ENCODE data around the gene SERTAD1. TPM values are rescaled to one million over a fixed set of nuclear protein-coding genes. Genes with fewer than 3 reads are reported as not detected.

The SERTAD1 gene
- total and polyA plus RNA-seq, 3 experiments from 2014 or later, result 13.0 to 17.8 (median 15.9) TPM

DNA sequence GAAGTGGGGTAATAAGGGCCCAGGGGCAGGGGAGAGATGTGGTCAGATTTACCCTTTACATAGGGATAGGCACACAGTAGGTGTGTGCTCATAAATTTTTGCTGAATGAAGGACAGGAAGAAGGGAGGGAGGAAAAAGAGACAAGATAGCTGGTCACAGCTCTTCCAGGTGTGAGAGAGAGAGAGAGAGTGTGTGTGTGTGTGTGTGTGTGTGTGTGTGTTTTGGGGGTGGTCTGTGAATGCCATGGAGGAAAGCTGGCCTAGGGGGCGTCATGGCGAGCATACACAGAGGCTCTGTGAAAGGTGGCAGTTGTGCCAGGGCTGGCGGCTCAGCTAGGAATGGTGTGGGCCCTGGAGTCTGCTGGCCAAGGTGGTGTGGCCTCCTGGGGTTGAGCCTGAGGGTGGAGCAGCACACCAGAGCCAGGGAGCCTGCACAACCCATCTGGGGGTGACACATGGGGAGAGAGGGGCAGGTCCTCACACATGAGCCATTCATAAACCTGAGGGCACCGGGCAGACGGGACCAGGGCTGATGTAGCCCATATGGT is 6.7 kb downstream of the SERTAD1 start:
- peak overlapping the region in 5 of 7 donors; percentile 36 to 94 (median 68) for H3K4me3 Mint-ChIP-seq

DNA sequence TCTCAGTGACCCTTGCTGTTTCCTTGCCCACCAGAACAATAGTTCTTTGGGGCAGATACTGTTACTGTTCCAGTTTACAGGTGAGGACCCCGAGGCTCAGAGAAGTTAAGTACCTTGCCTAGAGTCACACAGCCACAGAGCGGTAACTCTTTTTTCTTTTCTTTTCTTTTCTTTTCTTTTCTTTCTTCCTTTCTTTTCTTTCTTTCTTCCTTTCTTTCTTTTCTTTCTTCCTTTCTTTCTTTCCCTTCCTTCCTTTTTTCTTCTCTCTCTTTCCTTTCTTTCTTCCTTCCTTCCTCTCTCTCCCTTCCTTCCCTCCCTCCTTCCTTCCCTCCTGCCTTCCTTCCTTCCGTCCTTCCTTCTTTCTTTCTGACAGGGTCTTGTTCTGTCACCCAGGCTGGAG is 7.8 kb downstream of the SERTAD1 start:
- no peaks in the 10 kb centered on the region for H3K27me3 ChIP-seq (ENCODE audit: insufficient read depth, low read length, poor library complexity, severe bottlenecking)
- peak overlapping the region; percentile 70 for H3K27ac ChIP-seq (ENCODE audit: low read depth, low read length)
- H3K27me3 Mint-ChIP-seq, result peaks cover 0 to 1% of the 10 kb centered on the region in 2 donors
- ChIA-PET POLR2A (no interaction called here), CTCF (no interaction called here)
- peak overlapping the region in 3 of 8 donors; percentile 44 to 88 (median 83) for H3K27ac Mint-ChIP-seq
- DNase-seq, result no peak
- peaks cover 0 to 12% (median 0%) of the 10 kb centered on the region in 3 donors for H3K36me3 Mint-ChIP-seq
- no peak overlapping the region for H3K4me3 Mint-ChIP-seq
- H3K4me1 Mint-ChIP-seq, result peaks cover 20 to 27% (median 24%) of the 10 kb centered on the region in 3 donors
- H3K9me3 ChIP-seq (ENCODE audit: low read length), result no peaks in the 10 kb centered on the region
- H3K4me1 ChIP-seq (ENCODE audit: insufficient read depth, low read length), result peaks cover 13% of the 10 kb centered on the region
- no peaks in the 10 kb centered on the region for H3K36me3 ChIP-seq (ENCODE audit: insufficient read depth, low read length)
- H3K9me3 Mint-ChIP-seq, result no peaks in the 10 kb centered on the region
- no peak overlapping the region for H3K4me3 ChIP-seq (ENCODE audit: low read length)

More for the DNA sequence above, 6.7 kb downstream of the SERTAD1 start:
- no peak for DNase-seq
- no peaks in the 10 kb centered on the region for H3K9me3 ChIP-seq (ENCODE audit: low read length)
- H3K4me1 ChIP-seq (ENCODE audit: insufficient read depth, low read length), result peaks cover 13% of the 10 kb centered on the region
- H3K27me3 Mint-ChIP-seq, result peaks cover 0 to 1% of the 10 kb centered on the region in 2 donors
- no peaks in the 10 kb centered on the region for H3K9me3 Mint-ChIP-seq
- peak overlapping the region in 2 of 8 donors; percentile 61 to 94 for H3K27ac Mint-ChIP-seq
- H3K4me1 Mint-ChIP-seq, result peaks cover 18 to 26% (median 25%) of the 10 kb centered on the region in 3 donors
- no peaks in the 10 kb centered on the region for H3K36me3 ChIP-seq (ENCODE audit: insufficient read depth, low read length)
- ChIA-PET CTCF (interaction anchor here (1.5 kb wide), 1 partner anchor 33 kb away, joined by 3 read pairs; no protein-coding TSS in a partner anchor), POLR2A (no interaction called here)
- H3K36me3 Mint-ChIP-seq, result peaks cover 0 to 14% (median 0%) of the 10 kb centered on the region in 3 donors
- no peak overlapping the region for H3K27ac ChIP-seq (ENCODE audit: low read depth, low read length)
- H3K4me3 ChIP-seq (ENCODE audit: low read length), result no peak overlapping the region
- no peaks in the 10 kb centered on the region for H3K27me3 ChIP-seq (ENCODE audit: insufficient read depth, low read length, poor library complexity, severe bottlenecking)

DNA sequence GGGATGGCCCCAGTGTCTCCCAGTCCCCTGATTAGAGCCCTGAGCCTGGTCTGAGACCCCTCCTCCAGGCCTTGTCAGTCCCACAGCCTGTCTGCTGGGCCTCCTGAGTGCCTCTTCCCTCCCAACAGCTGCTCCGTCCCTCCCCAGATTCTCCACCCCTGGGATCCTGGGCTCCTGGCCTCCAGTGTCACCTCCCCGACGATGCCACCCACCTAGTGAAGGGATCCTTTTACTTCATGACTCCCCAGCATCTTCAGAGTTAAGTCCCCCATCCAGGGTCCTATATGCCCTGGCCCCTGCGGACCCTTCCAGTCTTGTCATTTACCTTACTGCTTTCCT is 8.2 kb downstream of the SERTAD1 start:
- POLR2A ChIA-PET, result no interaction called here
- no peaks in the 10 kb centered on the region for H3K9me3 Mint-ChIP-seq
- no peak for DNase-seq
- peaks cover 12% of the 10 kb centered on the region for H3K4me1 ChIP-seq (ENCODE audit: insufficient read depth, low read length)
- peak overlapping the region; percentile 70 for H3K27ac ChIP-seq (ENCODE audit: low read depth, low read length)
- H3K4me1 Mint-ChIP-seq, result peaks cover 20 to 27% (median 24%) of the 10 kb centered on the region in 3 donors
- H3K9me3 ChIP-seq (ENCODE audit: low read length), result no peaks in the 10 kb centered on the region
- H3K27me3 ChIP-seq (ENCODE audit: insufficient read depth, low read length, poor library complexity, severe bottlenecking), result no peaks in the 10 kb centered on the region
- no peaks in the 10 kb centered on the region for H3K36me3 ChIP-seq (ENCODE audit: insufficient read depth, low read length)
- CTCF ChIA-PET, result no interaction called here
- H3K4me3 ChIP-seq (ENCODE audit: low read length), result no peak overlapping the region
- H3K4me3 Mint-ChIP-seq, result peak overlapping the region in 1 of 7 donors; percentile 5
- peaks cover 0 to 1% of the 10 kb centered on the region in 2 donors for H3K27me3 Mint-ChIP-seq
- H3K36me3 Mint-ChIP-seq, result peaks cover 0 to 8% (median 0%) of the 10 kb centered on the region in 3 donors
- H3K27ac Mint-ChIP-seq, result peak overlapping the region in 4 of 8 donors; percentile 18 to 88 (median 74)

DNA sequence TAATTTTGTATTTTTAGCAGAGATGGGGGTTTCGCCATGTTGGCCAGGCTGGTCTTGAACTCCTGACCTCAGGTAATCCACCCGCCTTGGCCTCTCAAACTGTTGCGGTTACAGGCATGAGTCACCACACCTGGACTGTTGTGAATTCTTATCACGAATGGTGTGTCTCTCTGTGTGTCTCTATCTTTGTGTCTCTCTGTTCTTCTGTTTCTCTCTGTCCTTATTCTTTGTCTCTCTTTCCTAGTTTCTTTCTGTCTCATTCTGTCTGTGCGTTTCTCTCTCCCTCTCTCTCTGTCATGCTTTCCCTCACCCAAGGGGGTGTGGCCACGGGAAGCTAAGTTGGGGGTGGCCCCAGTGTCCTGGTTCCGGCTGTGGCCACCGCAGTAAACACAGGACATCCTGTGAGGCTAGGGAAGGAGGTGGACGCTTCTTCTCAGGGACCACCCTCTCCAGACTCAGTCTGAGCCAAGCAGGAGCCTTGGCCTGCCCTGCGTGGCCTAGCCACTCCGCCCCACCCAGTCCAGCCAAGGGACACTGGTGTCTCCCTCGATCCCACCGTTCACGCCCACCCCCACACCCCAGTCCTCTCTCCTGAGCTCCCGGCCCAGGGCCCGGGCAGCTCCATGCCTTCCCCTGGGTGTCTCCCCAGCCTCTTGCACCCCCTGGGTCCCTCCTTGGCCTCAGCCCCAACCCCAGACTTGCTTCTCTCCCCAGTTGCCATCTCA is 8.7 kb downstream of the SERTAD1 start:
- no peaks in the 10 kb centered on the region for H3K9me3 Mint-ChIP-seq
- peak in 1 of 5 donors; percentile 24 for DNase-seq
- Histone ChIP-seq H3K27ac (ENCODE audit: low read depth, low read length) (peak overlapping the region; percentile 70), H3K4me1 (ENCODE audit: insufficient read depth, low read length) (peaks cover 8% of the 10 kb centered on the region), H3K27me3 (ENCODE audit: insufficient read depth, low read length, poor library complexity, severe bottlenecking) (no peaks in the 10 kb centered on the region), H3K9me3 (ENCODE audit: low read length) (no peaks in the 10 kb centered on the region), H3K4me3 (ENCODE audit: low read length) (no peak overlapping the region), H3K36me3 (ENCODE audit: insufficient read depth, low read length) (no peaks in the 10 kb centered on the region)
- POLR2A ChIA-PET, result no interaction called here
- peak overlapping the region in 4 of 7 donors; percentile 2 to 58 (median 27) for H3K4me3 Mint-ChIP-seq
- H3K27me3 Mint-ChIP-seq, result peaks cover 0 to 3% of the 10 kb centered on the region in 2 donors
- H3K36me3 Mint-ChIP-seq, result peaks cover 0 to 4% (median 0%) of the 10 kb centered on the region in 3 donors
- peak overlapping the region in 3 of 8 donors; percentile 64 to 88 (median 83) for H3K27ac Mint-ChIP-seq
- peaks cover 16 to 22% (median 19%) of the 10 kb centered on the region in 3 donors for H3K4me1 Mint-ChIP-seq
- CTCF ChIA-PET, result interaction anchor here (1.0 kb wide), 1 partner anchor 26 kb away, joined by 3 read pairs; no protein-coding TSS in a partner anchor

DNA sequence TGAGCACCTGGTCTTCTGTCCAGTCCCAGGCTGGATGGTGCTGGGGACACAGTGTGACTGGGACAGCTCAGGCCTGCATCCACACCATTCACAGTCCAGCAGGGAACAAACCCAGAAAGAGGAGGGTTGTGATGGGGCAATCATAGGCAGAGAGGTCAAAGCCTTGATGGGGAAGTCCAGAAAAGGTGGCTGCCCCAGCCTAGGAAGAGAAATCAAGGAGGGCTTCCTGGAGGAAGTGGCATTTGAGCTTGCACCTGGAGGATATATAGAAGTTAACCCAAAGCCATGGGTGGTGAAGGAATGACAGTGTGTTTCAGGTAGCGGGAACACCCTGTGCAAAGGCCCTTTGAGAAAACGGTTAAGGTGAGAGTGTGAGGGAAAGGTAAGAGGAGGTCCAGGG is 10.0 kb downstream of the SERTAD1 start:
- H3K27me3 ChIP-seq (ENCODE audit: insufficient read depth, low read length, poor library complexity, severe bottlenecking), result no peaks in the 10 kb centered on the region
- ChIA-PET CTCF (interaction anchor here (1.0 kb wide), 2 partner anchors 10 to 28 kb away, joined by 3 to 4 read pairs; partner anchors contain the start of gene SERTAD1), POLR2A (no interaction called here)
- Mint-ChIP-seq H3K36me3 (no peaks in the 10 kb centered on the region), H3K4me3 (peak overlapping the region in 1 of 7 donors; percentile 56), H3K27ac (peak overlapping the region in 3 of 8 donors; percentile 29 to 72 (median 60)), H3K9me3 (no peaks in the 10 kb centered on the region), H3K4me1 (peaks cover 11 to 16% (median 13%) of the 10 kb centered on the region in 3 donors), H3K27me3 (peaks cover 0 to 3% of the 10 kb centered on the region in 2 donors)
- H3K9me3 ChIP-seq (ENCODE audit: low read length), result no peaks in the 10 kb centered on the region
- H3K36me3 ChIP-seq (ENCODE audit: insufficient read depth, low read length), result no peaks in the 10 kb centered on the region
- H3K4me1 ChIP-seq (ENCODE audit: insufficient read depth, low read length), result no peaks in the 10 kb centered on the region
- DNase-seq, result no peak
- no peak overlapping the region for H3K4me3 ChIP-seq (ENCODE audit: low read length)
- H3K27ac ChIP-seq (ENCODE audit: low read depth, low read length), result no peak overlapping the region

DNA sequence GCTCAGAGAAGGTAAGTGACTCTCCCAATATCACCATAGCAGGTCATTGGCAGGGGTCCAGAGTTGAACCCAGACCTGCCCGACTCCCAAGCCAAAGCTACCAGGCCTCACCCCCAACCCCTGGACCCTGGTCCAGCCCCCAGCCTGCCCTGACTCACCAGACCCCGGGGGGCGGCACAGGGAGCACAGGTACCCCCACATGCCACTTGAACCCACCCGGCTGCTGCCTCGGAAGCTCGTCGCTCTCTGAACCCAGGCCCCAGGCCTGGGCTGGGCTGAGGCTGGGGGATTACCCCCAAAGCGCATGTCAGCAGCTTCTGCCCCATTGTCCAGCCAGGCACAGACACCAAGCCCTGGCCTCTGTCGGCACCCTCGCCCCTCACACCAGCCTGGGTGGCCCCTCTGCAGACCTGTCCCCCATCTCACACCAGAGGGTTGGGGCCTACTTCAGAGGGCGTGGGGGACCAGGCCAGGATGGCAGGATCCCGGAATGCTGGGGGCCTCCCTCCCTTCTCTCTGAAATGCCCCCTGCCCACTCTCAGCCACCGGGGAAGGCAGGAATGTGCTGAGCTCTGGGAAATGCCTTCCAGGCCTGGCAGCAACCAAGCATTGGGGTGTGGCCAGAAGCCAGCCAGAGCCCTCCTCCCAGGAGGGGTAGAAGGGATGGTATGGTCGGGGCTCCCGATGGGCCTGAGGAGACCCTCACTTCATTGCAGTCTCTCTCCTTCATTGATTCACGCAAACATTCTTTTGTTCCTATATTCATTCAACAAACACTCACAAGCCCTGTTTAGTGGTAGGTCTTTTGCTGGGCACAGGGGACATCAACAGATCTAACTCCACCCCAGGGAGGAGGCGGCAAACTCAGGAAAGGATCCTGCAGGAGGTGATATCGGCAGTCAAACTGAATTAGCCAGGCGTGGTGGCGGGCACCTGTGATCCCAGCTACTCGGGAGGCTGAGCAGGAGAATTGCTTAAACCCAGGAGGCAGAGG is 11.0 kb downstream of the SERTAD1 start:
- no peak overlapping the region for H3K27ac ChIP-seq (ENCODE audit: low read depth, low read length)
- CTCF ChIA-PET, result interaction anchor here (1.0 kb wide), 1 partner anchor 11 kb away, joined by 4 read pairs; the partner anchor contains the start of gene SERTAD1
- POLR2A ChIA-PET, result interaction anchor here (0.9 kb wide), 1 partner anchor 27 kb away, joined by 3 read pairs; no protein-coding TSS in a partner anchor
- no peaks in the 10 kb centered on the region for H3K36me3 ChIP-seq (ENCODE audit: insufficient read depth, low read length)
- no peaks in the 10 kb centered on the region for H3K9me3 ChIP-seq (ENCODE audit: low read length)
- peak overlapping the region in 2 of 8 donors; percentile 72 to 82 for H3K27ac Mint-ChIP-seq
- no peaks in the 10 kb centered on the region for H3K27me3 ChIP-seq (ENCODE audit: insufficient read depth, low read length, poor library complexity, severe bottlenecking)
- no peak for DNase-seq
- no peaks in the 10 kb centered on the region for H3K9me3 Mint-ChIP-seq
- peaks cover 0 to 3% of the 10 kb centered on the region in 2 donors for H3K27me3 Mint-ChIP-seq
- peaks cover 9 to 12% (median 10%) of the 10 kb centered on the region in 3 donors for H3K4me1 Mint-ChIP-seq
- H3K4me3 ChIP-seq (ENCODE audit: low read length), result no peak overlapping the region
- no peaks in the 10 kb centered on the region for H3K36me3 Mint-ChIP-seq
- no peak overlapping the region for H3K4me3 Mint-ChIP-seq
- H3K4me1 ChIP-seq (ENCODE audit: insufficient read depth, low read length), result no peaks in the 10 kb centered on the region

DNA sequence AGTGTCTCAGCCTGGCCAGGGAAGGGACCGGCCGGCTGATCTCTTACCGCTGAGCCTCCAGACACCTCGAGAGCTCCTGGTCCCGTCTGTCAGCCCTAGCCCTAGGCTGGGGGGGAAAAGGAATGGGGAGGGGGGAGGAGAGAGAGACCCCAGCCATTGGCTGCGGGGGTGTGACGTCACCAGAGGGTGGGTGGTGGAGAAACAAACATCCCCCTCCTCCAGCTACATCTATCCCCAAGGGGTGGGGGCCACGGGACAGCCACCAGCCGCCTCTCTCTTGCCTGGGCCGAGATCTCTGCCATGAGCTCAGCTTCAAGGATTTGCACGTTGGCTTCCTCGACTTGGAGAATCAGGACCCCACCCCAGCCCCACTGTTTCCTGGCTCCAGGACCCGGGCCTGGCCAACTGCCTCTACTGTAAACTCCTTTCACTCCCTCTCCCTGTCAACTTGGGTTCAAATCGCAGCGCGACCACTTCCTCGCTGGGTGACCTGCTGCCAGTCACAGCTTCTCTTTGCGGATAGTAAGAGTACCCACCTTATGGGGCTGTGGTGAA is 12.4 kb downstream of the SERTAD1 start, which contains the start of gene PRX:
PRX (minus strand) TSS at position 88 of the 555 bp plus-strand sequence. CDS start 5,446 bp downstream, outside the sequence.
- Mint-ChIP-seq H3K9me3 (no peaks in the 10 kb centered on the region), H3K4me3 (peak within 1 kb of the TSS in 2 of 7 donors; percentile 47 to 48), H3K27ac (peak within 1 kb of the TSS in 1 of 8 donors; percentile 29), H3K4me1 (peaks cover 8 to 10% (median 9%) of the 10 kb centered on the region in 3 donors), H3K27me3 (peaks cover 0 to 3% of the 10 kb centered on the region in 2 donors), H3K36me3 (no peaks in the 10 kb centered on the region)
- no peak within 1 kb of the TSS for H3K27ac ChIP-seq (ENCODE audit: low read depth, low read length)
- no peak within 1 kb of the TSS for H3K4me3 ChIP-seq (ENCODE audit: low read length)
- no peaks in the 10 kb centered on the region for H3K36me3 ChIP-seq (ENCODE audit: insufficient read depth, low read length)
- H3K4me1 ChIP-seq (ENCODE audit: insufficient read depth, low read length), result no peaks in the 10 kb centered on the region
- no peaks in the 10 kb centered on the region for H3K9me3 ChIP-seq (ENCODE audit: low read length)
- DNase-seq, result no peak
- ChIA-PET CTCF (interaction anchor here (1.2 to 1.3 kb wide), 2 partner anchors 11 to 52 kb away, joined by 3 read pairs; partner anchors contain the start of gene BLVRB), POLR2A (no interaction called here)
- H3K27me3 ChIP-seq (ENCODE audit: insufficient read depth, low read length, poor library complexity, severe bottlenecking), result no peaks in the 10 kb centered on the region
